ENCODE data around the gene DLGAP1.
A peak's percentile ranks its signal among the peaks of the same experiment; 100 is the strongest.

Gene DLGAP1

GRCh38 chr18:3875376-3875775 is 579.7 kb downstream of the DLGAP1 start:
- peaks cover 0 to 6% (median 0%) of the 10 kb centered on the region in 5 experiments for H3K9me3 ChIP-seq (ENCODE audit: control extremely low read depth in 1 of 5, control insufficient read depth in 4 of 5, insufficient read depth in 2 of 5, low read depth in 1 of 5, low read length in 4 of 5)
- H3K27me3 ChIP-seq (replicated peaks in 2 of 5; ENCODE audit: control insufficient read depth in 4 of 5, insufficient read depth in 5 of 5, low read length in 4 of 5) = peaks cover 0 to 2% (median 0%) of the 10 kb centered on the region in 5 experiments
- POLR2A ChIA-PET = no interaction called here
- no peak overlapping the region for H3K4me3 ChIP-seq (ENCODE audit: control insufficient read depth in 1 of 7, extremely low read depth in 1 of 7, insufficient read depth in 4 of 7, low read depth in 2 of 7, low read length in 6 of 7)
- no peak for DNase-seq
- peaks cover 5 to 41% (median 12%) of the 10 kb centered on the region in 4 experiments for H3K4me1 ChIP-seq (ENCODE audit: control extremely low read depth in 1 of 4, control insufficient read depth in 4 of 4, insufficient read depth in 4 of 4, low read length in 3 of 4)
- H3K27ac ChIP-seq (ENCODE audit: insufficient read depth in 1 of 2, low read depth in 1 of 2, low read length in 2 of 2, poor library complexity in 1 of 2, severe bottlenecking in 2 of 2) = no peak overlapping the region
- CTCF ChIA-PET = interaction anchor here (0.7 to 1.5 kb wide), 7 partner anchors 21 to 818 kb away, joined by 3 read pairs; no protein-coding TSS in a partner anchor
- no peaks in the 10 kb centered on the region for H3K36me3 ChIP-seq (ENCODE audit: control insufficient read depth in 4 of 4, insufficient read depth in 4 of 4, low read length in 3 of 4)
- no CpG with 5 or more reads among the region's 2 CpGs for WGBS (ENCODE audit: insufficient coverage)

GRCh38 chr18:3874581-3874980 is 580.5 kb downstream of the DLGAP1 start:
- Histone ChIP-seq H3K27ac (ENCODE audit: insufficient read depth in 1 of 2, low read depth in 1 of 2, low read length in 2 of 2, poor library complexity in 1 of 2, severe bottlenecking in 2 of 2) (no peak overlapping the region), H3K27me3 (replicated peaks in 2 of 5; ENCODE audit: control insufficient read depth in 4 of 5, insufficient read depth in 5 of 5, low read length in 4 of 5) (peaks cover 0 to 2% (median 0%) of the 10 kb centered on the region in 5 experiments), H3K36me3 (ENCODE audit: control insufficient read depth in 4 of 4, insufficient read depth in 4 of 4, low read length in 3 of 4) (no peaks in the 10 kb centered on the region), H3K4me1 (ENCODE audit: control extremely low read depth in 1 of 4, control insufficient read depth in 4 of 4, insufficient read depth in 4 of 4, low read length in 3 of 4) (peaks cover 5 to 41% (median 12%) of the 10 kb centered on the region in 4 experiments), H3K9me3 (ENCODE audit: control extremely low read depth in 1 of 5, control insufficient read depth in 4 of 5, insufficient read depth in 2 of 5, low read depth in 1 of 5, low read length in 4 of 5) (peaks cover 0 to 2% (median 0%) of the 10 kb centered on the region in 5 experiments), H3K4me3 (ENCODE audit: control insufficient read depth in 1 of 7, extremely low read depth in 1 of 7, insufficient read depth in 4 of 7, low read depth in 2 of 7, low read length in 6 of 7) (no peak overlapping the region)
- POLR2A ChIA-PET = no interaction called here
- CTCF ChIA-PET = interaction anchor here (0.7 to 1.5 kb wide), 5 partner anchors 11 to 818 kb away, joined by 3 read pairs; no protein-coding TSS in a partner anchor
- no peak for DNase-seq
- WGBS (ENCODE audit: insufficient coverage) = 100% methylated on average over 3 of the region's 3 CpGs

GRCh38 chr18:3874125-3874524 is 581.0 kb downstream of the DLGAP1 start:
- Histone ChIP-seq H3K27me3 (replicated peaks in 2 of 5; ENCODE audit: control insufficient read depth in 4 of 5, insufficient read depth in 5 of 5, low read length in 4 of 5) (peaks cover 0 to 2% (median 0%) of the 10 kb centered on the region in 5 experiments), H3K4me3 (ENCODE audit: control insufficient read depth in 1 of 7, extremely low read depth in 1 of 7, insufficient read depth in 4 of 7, low read depth in 2 of 7, low read length in 6 of 7) (peak overlapping the region in 1 of 7 experiments; percentile 36), H3K4me1 (ENCODE audit: control extremely low read depth in 1 of 4, control insufficient read depth in 4 of 4, insufficient read depth in 4 of 4, low read length in 3 of 4) (peaks cover 5 to 41% (median 12%) of the 10 kb centered on the region in 4 experiments), H3K36me3 (ENCODE audit: control insufficient read depth in 4 of 4, insufficient read depth in 4 of 4, low read length in 3 of 4) (no peaks in the 10 kb centered on the region), H3K27ac (ENCODE audit: insufficient read depth in 1 of 2, low read depth in 1 of 2, low read length in 2 of 2, poor library complexity in 1 of 2, severe bottlenecking in 2 of 2) (no peak overlapping the region), H3K9me3 (ENCODE audit: control extremely low read depth in 1 of 5, control insufficient read depth in 4 of 5, insufficient read depth in 2 of 5, low read depth in 1 of 5, low read length in 4 of 5) (no peaks in the 10 kb centered on the region)
- DNase-seq = peak in 1 of 3 donors; percentile 14
- POLR2A ChIA-PET = no interaction called here
- CTCF ChIA-PET = interaction anchor here (1.3 kb wide), 1 partner anchor 11 kb away, joined by 3 read pairs; no protein-coding TSS in a partner anchor
- WGBS (ENCODE audit: insufficient coverage) = no CpG with 5 or more reads among the region's 7 CpGs

- H3K4me1 ChIP-seq (ENCODE audit: control extremely low read depth in 1 of 4, control insufficient read depth in 4 of 4, insufficient read depth in 4 of 4, low read length in 3 of 4) = peaks cover 5 to 40% (median 12%) of the 10 kb centered on the region in 4 experiments
- WGBS (ENCODE audit: insufficient coverage) = no CpG with 5 or more reads among the region's 1 CpG
- H3K27me3 ChIP-seq (replicated peaks in 2 of 5; ENCODE audit: control insufficient read depth in 4 of 5, insufficient read depth in 5 of 5, low read length in 4 of 5) = peaks cover 0 to 2% (median 0%) of the 10 kb centered on the region in 5 experiments
- H3K36me3 ChIP-seq (ENCODE audit: control insufficient read depth in 4 of 4, insufficient read depth in 4 of 4, low read length in 3 of 4) = no peaks in the 10 kb centered on the region
- H3K4me3 ChIP-seq (ENCODE audit: control insufficient read depth in 1 of 7, extremely low read depth in 1 of 7, insufficient read depth in 4 of 7, low read depth in 2 of 7, low read length in 6 of 7) = no peak overlapping the region
- no peaks in the 10 kb centered on the region for H3K9me3 ChIP-seq (ENCODE audit: control extremely low read depth in 1 of 5, control insufficient read depth in 4 of 5, insufficient read depth in 2 of 5, low read depth in 1 of 5, low read length in 4 of 5)
- ChIA-PET CTCF (interaction anchor here (1.3 kb wide), 1 partner anchor 12 kb away, joined by 3 read pairs; no protein-coding TSS in a partner anchor), POLR2A (no interaction called here)
- DNase-seq = peak in 1 of 3 donors; percentile 13
- H3K27ac ChIP-seq (ENCODE audit: insufficient read depth in 1 of 2, low read depth in 1 of 2, low read length in 2 of 2, poor library complexity in 1 of 2, severe bottlenecking in 2 of 2) = no peak overlapping the region
Observed at GRCh38 chr18:3873698-3874097, 581.4 kb downstream of the DLGAP1 start.

GRCh38 chr18:3873211-3873610 is 581.9 kb downstream of the DLGAP1 start:
- ChIA-PET POLR2A (no interaction called here), CTCF (no interaction called here)
- H3K36me3 ChIP-seq (ENCODE audit: control insufficient read depth in 4 of 4, insufficient read depth in 4 of 4, low read length in 3 of 4) = no peaks in the 10 kb centered on the region
- no peak overlapping the region for H3K4me3 ChIP-seq (ENCODE audit: control insufficient read depth in 1 of 7, extremely low read depth in 1 of 7, insufficient read depth in 4 of 7, low read depth in 2 of 7, low read length in 6 of 7)
- H3K4me1 ChIP-seq (ENCODE audit: control extremely low read depth in 1 of 4, control insufficient read depth in 4 of 4, insufficient read depth in 4 of 4, low read length in 3 of 4) = peaks cover 5 to 35% (median 11%) of the 10 kb centered on the region in 4 experiments
- H3K27me3 ChIP-seq (replicated peaks in 2 of 5; ENCODE audit: control insufficient read depth in 4 of 5, insufficient read depth in 5 of 5, low read length in 4 of 5) = peaks cover 0 to 2% (median 0%) of the 10 kb centered on the region in 5 experiments
- H3K9me3 ChIP-seq (ENCODE audit: control extremely low read depth in 1 of 5, control insufficient read depth in 4 of 5, insufficient read depth in 2 of 5, low read depth in 1 of 5, low read length in 4 of 5) = no peaks in the 10 kb centered on the region
- H3K27ac ChIP-seq (ENCODE audit: insufficient read depth in 1 of 2, low read depth in 1 of 2, low read length in 2 of 2, poor library complexity in 1 of 2, severe bottlenecking in 2 of 2) = no peak overlapping the region
- DNase-seq = no peak

GRCh38 chr18:3872641-3873040 is 582.5 kb downstream of the DLGAP1 start:
- H3K27me3 ChIP-seq (replicated peaks in 2 of 5; ENCODE audit: control insufficient read depth in 4 of 5, insufficient read depth in 5 of 5, low read length in 4 of 5) = peaks cover 0 to 2% (median 0%) of the 10 kb centered on the region in 5 experiments
- H3K36me3 ChIP-seq (ENCODE audit: control insufficient read depth in 4 of 4, insufficient read depth in 4 of 4, low read length in 3 of 4) = no peaks in the 10 kb centered on the region
- H3K4me1 ChIP-seq (ENCODE audit: control extremely low read depth in 1 of 4, control insufficient read depth in 4 of 4, insufficient read depth in 4 of 4, low read length in 3 of 4) = peaks cover 1 to 29% (median 9%) of the 10 kb centered on the region in 4 experiments
- ChIA-PET CTCF (no interaction called here), POLR2A (no interaction called here)
- no CpG with 5 or more reads among the region's 2 CpGs for WGBS (ENCODE audit: insufficient coverage)
- no peak for DNase-seq
- no peak overlapping the region for H3K27ac ChIP-seq (ENCODE audit: insufficient read depth in 1 of 2, low read depth in 1 of 2, low read length in 2 of 2, poor library complexity in 1 of 2, severe bottlenecking in 2 of 2)
- H3K9me3 ChIP-seq (ENCODE audit: control extremely low read depth in 1 of 5, control insufficient read depth in 4 of 5, insufficient read depth in 2 of 5, low read depth in 1 of 5, low read length in 4 of 5) = no peaks in the 10 kb centered on the region
- no peak overlapping the region for H3K4me3 ChIP-seq (ENCODE audit: control insufficient read depth in 1 of 7, extremely low read depth in 1 of 7, insufficient read depth in 4 of 7, low read depth in 2 of 7, low read length in 6 of 7)

- Histone ChIP-seq H3K27ac (ENCODE audit: insufficient read depth in 1 of 2, low read depth in 1 of 2, low read length in 2 of 2, poor library complexity in 1 of 2, severe bottlenecking in 2 of 2) (no peak overlapping the region), H3K36me3 (ENCODE audit: control insufficient read depth in 4 of 4, insufficient read depth in 4 of 4, low read length in 3 of 4) (no peaks in the 10 kb centered on the region), H3K4me3 (ENCODE audit: control insufficient read depth in 1 of 7, extremely low read depth in 1 of 7, insufficient read depth in 4 of 7, low read depth in 2 of 7, low read length in 6 of 7) (no peak overlapping the region), H3K27me3 (replicated peaks in 2 of 5; ENCODE audit: control insufficient read depth in 4 of 5, insufficient read depth in 5 of 5, low read length in 4 of 5) (peaks cover 0 to 2% (median 0%) of the 10 kb centered on the region in 5 experiments), H3K4me1 (ENCODE audit: control extremely low read depth in 1 of 4, control insufficient read depth in 4 of 4, insufficient read depth in 4 of 4, low read length in 3 of 4) (peaks cover 0 to 20% (median 7%) of the 10 kb centered on the region in 4 experiments), H3K9me3 (ENCODE audit: control extremely low read depth in 1 of 5, control insufficient read depth in 4 of 5, insufficient read depth in 2 of 5, low read depth in 1 of 5, low read length in 4 of 5) (no peaks in the 10 kb centered on the region)
- DNase-seq = no peak
- ChIA-PET POLR2A (no interaction called here), CTCF (interaction anchor here (3.2 to 6.2 kb wide), 2 partner anchors 100 to 169 kb away, joined by 49 to 70 read pairs; no protein-coding TSS in a partner anchor)
- WGBS (ENCODE audit: insufficient coverage) = 100% methylated on average over 1 of the region's 2 CpGs
Observed at GRCh38 chr18:3871687-3872086, 583.4 kb downstream of the DLGAP1 start.
